PC-3 (cell line): ENCODE measurements around the gene EDC3. TPM values are rescaled to one million over a fixed set of nuclear protein-coding genes. Genes with fewer than 3 reads are reported as not detected.

ENCODE experiments used
- ATAC-seq: fragments of 200-7000 bp; cut with Tn5 transposase; 2 replicates; pipeline ENCODE4 v1.9.1; 2020; ENCODE audit warnings: mild to moderate bottlenecking, moderate library complexity
- BruUV-seq: library from RNA; stranded (reverse); fragments of 400-500 nt; replicated peaks from 2 replicates; lab custom pipeline; 2021; lab: Mats Ljungman, UMichigan
- CTCF ChIA-PET: fragments of 300-600 bp; sonication (Branson Sonifier 250); formaldehyde crosslinking; loops from one replicate; lab custom pipeline; 2022; ENCODE audit warnings: antibody characterized with exemption; lab: Charles Lee
- POLR2A ChIA-PET: fragments of 300-600 bp; sonication (Branson Sonifier 250); formaldehyde crosslinking; loops from one replicate; lab custom pipeline; 2022; ENCODE audit warnings: antibody characterized with exemption; ENCODE audit not compliant: unreplicated experiment; lab: Charles Lee
- DNase-seq: peaks from one replicate; pipeline ENCODE4 v3.0.0-alpha.2; 2015
- H2AFZ ChIP-seq: fragments of 300-600 bp; sonication (generic); 2 replicates; pipeline ENCODE4 v1.6.0; 2016; ENCODE audit warnings: antibody characterized with exemption, low read length
- H3F3A ChIP-seq: fragments of 300-600 bp; sonication (generic); one replicate; pipeline ENCODE4 v1.6.0; 2017; ENCODE audit warnings: antibody characterized with exemption, low read length, control low read depth, mild to moderate bottlenecking; ENCODE audit not compliant: unreplicated experiment
- H3K27ac ChIP-seq: fragments of 300-600 bp; sonication (generic); 2 replicates; pipeline ENCODE4 v1.5.1; 2016; ENCODE audit warnings: mild to moderate bottlenecking, low read length
- H3K27me3 ChIP-seq: fragments of 300-600 bp; sonication (generic); 2 replicates; pipeline ENCODE4 v1.6.1; 2016; ENCODE audit warnings: low read length, mixed read lengths
- H3K36me3 ChIP-seq: fragments of 300-600 bp; sonication (generic); 2 replicates; pipeline ENCODE4 v1.6.1; 2016; ENCODE audit warnings: low read depth, mixed run types, low read length, mixed read lengths
- H3K4me1 ChIP-seq: fragments of 300-600 bp; sonication (generic); 2 replicates; pipeline ENCODE4 v1.5.1; 2016; ENCODE audit warnings: low read length; ENCODE audit not compliant: insufficient read depth
- H3K4me2 ChIP-seq: fragments of 300-600 bp; sonication (generic); 2 replicates; pipeline ENCODE4 v1.6.0; 2016; ENCODE audit warnings: low read length
- H3K4me3 ChIP-seq: fragments of 300-600 bp; sonication (generic); 2 replicates; pipeline ENCODE4 v1.5.1; 2016; ENCODE audit warnings: mild to moderate bottlenecking, low read length, mixed read lengths
- H3K79me2 ChIP-seq: fragments of 300-600 bp; sonication (generic); 2 replicates; pipeline ENCODE4 v1.6.1; 2017; ENCODE audit warnings: low read length, mixed read lengths
- H3K9ac ChIP-seq: fragments of 300-600 bp; sonication (generic); 2 replicates; pipeline ENCODE4 v1.6.0; 2016; ENCODE audit warnings: mild to moderate bottlenecking, low read length
- H3K9me2 ChIP-seq: fragments of 300-600 bp; sonication (generic); replicated peaks from 2 replicates; pipeline ENCODE4 v1.6.1; 2016; ENCODE audit warnings: mixed run types, low read length, mixed read lengths
- H3K9me3 ChIP-seq: fragments of 300-600 bp; sonication (generic); 2 replicates; pipeline ENCODE4 v1.6.1; 2016; ENCODE audit warnings: low read length, mixed read lengths
- H4K20me1 ChIP-seq: fragments of 300-600 bp; sonication (generic); 2 replicates; pipeline ENCODE4 v1.6.1; 2016; ENCODE audit warnings: low read length, mixed read lengths
- CTCF ChIP-seq: fragments of 300-600 bp; sonication (generic); conservative IDR thresholded peaks from 2 replicates; pipeline ENCODE4 v1.5.1; 2017; ENCODE audit warnings: antibody characterized with exemption, low read depth, mild to moderate bottlenecking, low read length
- EZH2 ChIP-seq: fragments of 300-600 bp; sonication (generic); IDR thresholded peaks from one replicate; pipeline ENCODE4 v1.6.1; 2017; ENCODE audit warnings: antibody characterized with exemption, mild to moderate bottlenecking, low read length; ENCODE audit not compliant: unreplicated experiment
- EZH2phosphoT487 ChIP-seq: fragments of 300-600 bp; sonication (generic); IDR thresholded peaks from 2 replicates; pipeline ENCODE4 v1.6.1; 2018; ENCODE audit warnings: mild to moderate bottlenecking, antibody characterized with exemption, low read length, borderline replicate concordance
- intact Hi-C: fragments of 100-400 bp; cut with micrococcal nuclease; formaldehyde crosslinking; loops from 2 replicates; pipeline ENCODE4 v1.9.0; 2023
- total RNA-seq: library from RNA; depleted of rRNA; stranded (reverse); fragments of >200 nt; gene quantifications from 2 replicates; pipeline ENCODE4 v1.2.3, GENCODE V29; 2014

EDC3 gene
- total RNA-seq, 1 experiment from 2014 or later: 9.9 TPM

GRCh38 chr15:74620636-74621545 lies 74.9 kb downstream of the EDC3 start:
- H3K27me3 ChIP-seq: no peaks in the 10 kb centered on the region
- no peak overlapping the region for H3K9ac ChIP-seq
- no peak overlapping the region for H3K27ac ChIP-seq
- peaks cover 16% of the 10 kb centered on the region for H3K4me1 ChIP-seq
- H3K9me2 ChIP-seq: no peaks in the 10 kb centered on the region
- peaks cover 44% of the 10 kb centered on the region for H4K20me1 ChIP-seq
- no peak overlapping the region for H2AFZ ChIP-seq
- BruUV-seq: no TSS peak
- H3F3A ChIP-seq: no peaks in the 10 kb centered on the region
- peaks cover 63% of the 10 kb centered on the region for H3K36me3 ChIP-seq
- peak; percentile 75 for DNase-seq
- ChIA-PET CTCF (no interaction called here), POLR2A (no interaction called here)
- intact Hi-C loops: no loop called here
- TF ChIP-seq CTCF: peak; percentile 98
- TF ChIP-seq EZH2phosphoT487: no peak
- peak; percentile 71 for ATAC-seq
- H3K4me2 ChIP-seq: no peak overlapping the region
- no peaks in the 10 kb centered on the region for H3K9me3 ChIP-seq
- no peak overlapping the region for H3K4me3 ChIP-seq
- H3K79me2 ChIP-seq: peaks cover 66% of the 10 kb centered on the region

DNA sequence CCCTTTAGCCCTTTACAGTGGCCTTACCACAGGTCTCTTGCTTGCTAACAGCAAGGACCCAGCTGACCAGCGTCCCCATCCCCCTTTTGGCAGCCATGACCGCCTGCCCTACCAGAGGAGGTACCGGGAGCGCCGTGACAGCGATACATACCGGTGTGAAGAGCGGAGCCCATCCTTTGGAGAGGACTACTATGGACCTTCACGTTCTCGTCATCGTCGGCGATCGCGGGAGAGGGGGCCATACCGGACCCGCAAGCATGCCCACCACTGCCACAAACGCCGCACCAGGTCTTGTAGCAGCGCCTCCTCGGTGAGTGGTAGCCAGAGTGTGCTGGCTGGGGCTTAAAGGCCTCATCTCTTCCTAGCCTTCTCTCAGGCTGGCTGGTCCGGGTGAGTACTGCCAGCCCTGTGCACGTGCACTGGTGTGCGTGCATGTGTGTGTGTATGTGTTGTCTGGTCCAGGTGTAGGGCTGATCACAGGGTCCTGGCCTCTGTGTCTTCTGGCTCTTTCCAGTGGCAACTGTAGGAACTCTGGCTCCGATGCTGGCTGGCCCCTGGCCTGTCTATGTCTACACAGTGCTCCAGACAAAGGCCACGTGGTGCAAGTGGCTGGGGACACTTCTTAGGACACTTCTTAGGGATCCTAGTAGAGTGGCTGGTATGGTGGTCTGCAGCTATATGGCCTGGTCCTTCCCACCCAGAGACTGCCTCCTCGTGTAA lies 75.7 kb downstream of the EDC3 start:
- ChIA-PET POLR2A (interaction anchor here (0.6 kb wide), 1 partner anchor 223 kb away, joined by 3 read pairs; no protein-coding TSS in a partner anchor), CTCF (no interaction called here)
- no peak overlapping the region for H2AFZ ChIP-seq
- intact Hi-C loops: loop anchor here (5.0 kb wide), 1 partner anchor 248 kb away; no protein-coding TSS in a partner anchor
- ATAC-seq: no peak
- no peak overlapping the region for H3K4me2 ChIP-seq
- no peak overlapping the region for H3K27ac ChIP-seq
- no peaks in the 10 kb centered on the region for H3K27me3 ChIP-seq
- BruUV-seq: no TSS peak
- H3K9ac ChIP-seq: no peak overlapping the region
- no peak for TF ChIP-seq CTCF
- TF ChIP-seq EZH2phosphoT487: no peak
- no peak for TF ChIP-seq EZH2
- no peaks in the 10 kb centered on the region for H3F3A ChIP-seq
- peaks cover 73% of the 10 kb centered on the region for H3K79me2 ChIP-seq
- H3K9me3 ChIP-seq: no peaks in the 10 kb centered on the region
- peaks cover 44% of the 10 kb centered on the region for H4K20me1 ChIP-seq
- no peaks in the 10 kb centered on the region for H3K9me2 ChIP-seq
- H3K4me1 ChIP-seq: peaks cover 16% of the 10 kb centered on the region
- peaks cover 56% of the 10 kb centered on the region for H3K36me3 ChIP-seq
- DNase-seq: no peak
- no peak overlapping the region for H3K4me3 ChIP-seq
